Spleen (tissue), 11 donors: ENCODE measurements around the gene CDADC1. TPM values are rescaled to one million over a fixed set of nuclear protein-coding genes. Genes with fewer than 3 reads are reported as not detected.

Experiments
- DNase-seq: peaks from one replicate; pipeline ENCODE4 v3.0.0-alpha.2; 2020
- H3K27ac ChIP-seq, 8 donors: fragments of 200-600 bp; sonication (generic) in 7 of 8; 1 replicate in 4 of 8; 2 replicates in 4 of 8; pipeline versions ENCODE4 v1.5.0 to v1.8.0; 2016 to 2021; ENCODE audit warnings: inconsistent platforms in 4 of 8, mild to moderate bottlenecking in 4 of 8, moderate library complexity in 1 of 8
- H3K27me3 ChIP-seq, 7 donors: fragments of 200-600 bp; sonication (generic) in 6 of 7; replicated peaks in 1 of 7; 1 replicate in 4 of 7; 2 replicates in 3 of 7; pipeline versions ENCODE4 v1.5.0 to v1.8.0; 2016 to 2021; ENCODE audit warnings: inconsistent platforms in 3 of 7, mild to moderate bottlenecking in 1 of 7
- H3K36me3 ChIP-seq, 6 donors: fragments of 200-600 bp; sonication (generic) in 5 of 6; 1 replicate in 4 of 6; 2 replicates in 2 of 6; pipeline versions ENCODE4 v1.5.0 to v1.8.0; 2016 to 2021; ENCODE audit warnings: inconsistent platforms in 2 of 6
- H3K4me1 ChIP-seq, 6 donors: fragments of 200-600 bp; sonication (generic) in 5 of 6; 1 replicate in 3 of 6; 2 replicates in 3 of 6; pipeline versions ENCODE4 v1.5.0 to v1.8.0; 2016 to 2021; ENCODE audit warnings: inconsistent platforms in 3 of 6
- H3K4me3 ChIP-seq, 8 donors: fragments of 200-600 bp; sonication (generic) in 7 of 8; 1 replicate in 4 of 8; 2 replicates in 4 of 8; pipeline versions ENCODE4 v1.5.0 to v1.8.0; 2016 to 2021; ENCODE audit warnings: inconsistent platforms in 4 of 8, mild to moderate bottlenecking in 4 of 8, moderate library complexity in 2 of 8
- H3K9me3 ChIP-seq, 8 donors: fragments of 200-600 bp; sonication (generic) in 7 of 8; 1 replicate in 4 of 8; 2 replicates in 4 of 8; pipeline versions ENCODE4 v1.5.0 to v1.8.0; 2016 to 2021; ENCODE audit warnings: inconsistent platforms in 4 of 8
- CTCF ChIP-seq, 11 experiments: fragments of 200-600 bp in 7 of 11; fragments of 450-650 bp in 4 of 11; sonication (generic) in 4 of 11; IDR thresholded peaks in 8 of 11; conservative IDR thresholded peaks in 3 of 11; 1 replicate in 7 of 11; 2 replicates in 4 of 11; pipeline versions ENCODE4 v1.4.0 to v1.8.0; 2016 to 2021; ENCODE audit warnings: antibody characterized with exemption in 11 of 11, inconsistent platforms in 4 of 11, mild to moderate bottlenecking in 1 of 11
- POLR2A ChIP-seq, 3 donors: fragments of 450-650 bp; IDR thresholded peaks; one replicate each; pipeline ENCODE4 v1.5.1; 2017; ENCODE audit warnings: antibody characterized with exemption in 3 of 3, mild to moderate bottlenecking in 1 of 3
- POLR2AphosphoS5 ChIP-seq, 3 donors: sonication (generic); formaldehyde crosslinking; IDR thresholded peaks; one replicate each; pipeline ENCODE4 v1.5.1; 2017; ENCODE audit warnings: antibody characterized with exemption in 3 of 3
- WGBS, 5 donors: extraction: QIAGEN DNeasy Blood & Tissue Kit in 3 of 5; methylation state at CpG; one replicate each; pipeline versions ENCODE4 v1.1.5 to v1.1.7; 2013 to 2018; 5-methylcytosine and 5-hydroxymethylcytosine counted together
- intact Hi-C: fragments of 100-400 bp; cut with DNase I; formaldehyde crosslinking; loops from one replicate; pipeline ENCODE4 v1.15.0; 2023; ENCODE audit warnings: low total_unique reads
- polyA plus RNA-seq, 3 donors: library from polyadenylated mRNA; stranded (reverse); fragments of 200-250 nt; gene quantifications; one replicate each; pipeline ENCODE4 v1.2.1, GENCODE V29; 2013
- total RNA-seq, 7 donors: library from RNA; depleted of rRNA in 3 of 7; stranded (reverse); fragments of >200 nt in 3 of 7; fragmentation: NEBNext Ultra II Directional in 4 of 7; extraction: Animal tissue kit (Norgen Biotek cat#: 25700) in 4 of 7; gene quantifications; one replicate each; pipeline versions ENCODE4 v1.1.0 to v1.2.1, GENCODE V29; 2016 to 2021
- donor health status: healthy with polysubstance abuse.
- donor health status: DM: no; HTN: no; CAD: no; lungs with moderate emphysema.
- donor health status: DM: no; HTN: no; CAD: no.
- donor health status: Bipolar disorder and iron deficiency.
- donor health status: healthy.
- donor health status: DM: no; HTN: no; CAD: no.
- donor health status: DM: yes; HTN: yes; CAD: no.

CDADC1 gene
- total and polyA plus RNA-seq, 10 donors, result 3.3 to 15.5 (median 10.8) TPM

GRCh38 chr13:49253310-49253709 lies 5.6 kb downstream of the CDADC1 start:
- WGBS, 5 donors, result 59 to 100% (median 77%) methylated on average over 1 of the region's 1 CpG
- H3K4me1 ChIP-seq, result peaks cover 6 to 74% (median 56%) of the 10 kb centered on the region in 6 donors
- no peaks in the 10 kb centered on the region for H3K27me3 ChIP-seq
- intact Hi-C loops, result no loop called here
- H3K27ac ChIP-seq, result peak overlapping the region in 2 of 8 donors; percentile 5 to 37
- no peaks in the 10 kb centered on the region for H3K9me3 ChIP-seq
- TF ChIP-seq POLR2AphosphoS5 (IDR thresholded peaks at IDR 0.05) (no peak), POLR2A (IDR thresholded peaks at IDR 0.05) (no peak), CTCF (IDR thresholded peaks at IDR 0.05 in 8 of 11, conservative IDR thresholded peaks at IDR 0.05 in 3 of 11) (no peak)
- no peak for DNase-seq
- H3K4me3 ChIP-seq, result no peak overlapping the region
- H3K36me3 ChIP-seq, result peaks cover 0 to 53% (median 5%) of the 10 kb centered on the region in 6 donors

GRCh38 chr13:49254007-49254406 lies 6.3 kb downstream of the CDADC1 start:
- Histone ChIP-seq H3K4me3 (no peak overlapping the region), H3K27me3 (no peaks in the 10 kb centered on the region), H3K9me3 (no peaks in the 10 kb centered on the region), H3K4me1 (peaks cover 0 to 74% (median 55%) of the 10 kb centered on the region in 6 donors), H3K27ac (peak overlapping the region in 1 of 8 donors; percentile 37), H3K36me3 (peaks cover 0 to 53% (median 5%) of the 10 kb centered on the region in 6 donors)
- intact Hi-C loops, result no loop called here
- DNase-seq, result no peak
- TF ChIP-seq CTCF (IDR thresholded peaks at IDR 0.05 in 8 of 11, conservative IDR thresholded peaks at IDR 0.05 in 3 of 11) (no peak), POLR2A (IDR thresholded peaks at IDR 0.05) (no peak), POLR2AphosphoS5 (IDR thresholded peaks at IDR 0.05) (no peak)
- 6 to 38% (median 25%) methylated on average over 1 of the region's 1 CpG for WGBS, 5 donors

GRCh38 chr13:49256841-49257240 lies 9.1 kb downstream of the CDADC1 start:
- peaks cover 0 to 71% (median 27%) of the 10 kb centered on the region in 6 donors for H3K36me3 ChIP-seq
- H3K9me3 ChIP-seq, result no peaks in the 10 kb centered on the region
- H3K4me1 ChIP-seq, result peaks cover 0 to 47% (median 29%) of the 10 kb centered on the region in 6 donors
- no peaks in the 10 kb centered on the region for H3K27me3 ChIP-seq
- 81 to 95% (median 87%) methylated on average over 2 of the region's 2 CpGs for WGBS, 5 donors
- H3K27ac ChIP-seq, result peak overlapping the region in 1 of 8 donors; percentile 77
- H3K4me3 ChIP-seq, result no peak overlapping the region
- no peak for DNase-seq
- no peak for TF ChIP-seq POLR2AphosphoS5 (IDR thresholded peaks at IDR 0.05)
- TF ChIP-seq POLR2A (IDR thresholded peaks at IDR 0.05), result no peak
- no peak for TF ChIP-seq CTCF (IDR thresholded peaks at IDR 0.05 in 8 of 11, conservative IDR thresholded peaks at IDR 0.05 in 3 of 11)
- intact Hi-C loops, result no loop called here

GRCh38 chr13:49258089-49258796 lies 10.5 kb downstream of the CDADC1 start:
- TF ChIP-seq CTCF (IDR thresholded peaks at IDR 0.05 in 8 of 11, conservative IDR thresholded peaks at IDR 0.05 in 3 of 11) (no peak), POLR2AphosphoS5 (IDR thresholded peaks at IDR 0.05) (no peak), POLR2A (IDR thresholded peaks at IDR 0.05) (no peak)
- H3K27ac ChIP-seq, result peak overlapping the region; percentile 1 to 77 (median 68)
- WGBS, 5 donors, result 4 to 15% (median 7%) methylated on average over 3 of the region's 3 CpGs
- peak overlapping the region; percentile 4 to 66 (median 23) for H3K4me3 ChIP-seq
- no peaks in the 10 kb centered on the region for H3K27me3 ChIP-seq
- H3K4me1 ChIP-seq, result peaks cover 0 to 33% (median 23%) of the 10 kb centered on the region in 6 donors
- H3K9me3 ChIP-seq, result no peaks in the 10 kb centered on the region
- no peak for DNase-seq
- peaks cover 0 to 80% (median 33%) of the 10 kb centered on the region in 6 donors for H3K36me3 ChIP-seq
- intact Hi-C loops, result no loop called here
